ENCODE results near the gene RPRD2.

DNA sequence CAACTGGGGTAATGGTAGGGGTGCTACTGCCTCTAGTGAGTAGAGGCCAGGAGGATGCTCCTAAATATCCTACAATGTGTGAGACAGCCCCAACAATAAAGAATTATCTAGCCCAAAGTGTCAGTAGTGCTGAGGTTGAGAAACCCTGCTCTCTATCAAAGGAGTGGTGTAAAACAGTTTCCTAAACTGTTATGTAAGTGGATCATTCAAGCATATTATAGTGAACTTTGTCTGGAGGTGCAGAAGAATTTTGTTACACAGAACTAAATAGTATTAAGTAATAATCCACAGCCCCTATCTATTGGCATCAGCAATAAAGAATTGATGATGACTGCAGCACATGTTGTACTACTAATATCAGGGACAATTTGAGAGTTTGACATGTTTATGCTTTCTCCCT is 103.0 kb downstream of the RPRD2 start:
- TF ChIP-seq EZH2phosphoT487 (IDR thresholded peaks at IDR 0.05; ENCODE audit: borderline replicate concordance, low read length) (no peak), EZH2 (IDR thresholded peaks at IDR 0.05; ENCODE audit: low read length, unreplicated experiment) (no peak)
- TF ChIP-seq, protein P1, sequence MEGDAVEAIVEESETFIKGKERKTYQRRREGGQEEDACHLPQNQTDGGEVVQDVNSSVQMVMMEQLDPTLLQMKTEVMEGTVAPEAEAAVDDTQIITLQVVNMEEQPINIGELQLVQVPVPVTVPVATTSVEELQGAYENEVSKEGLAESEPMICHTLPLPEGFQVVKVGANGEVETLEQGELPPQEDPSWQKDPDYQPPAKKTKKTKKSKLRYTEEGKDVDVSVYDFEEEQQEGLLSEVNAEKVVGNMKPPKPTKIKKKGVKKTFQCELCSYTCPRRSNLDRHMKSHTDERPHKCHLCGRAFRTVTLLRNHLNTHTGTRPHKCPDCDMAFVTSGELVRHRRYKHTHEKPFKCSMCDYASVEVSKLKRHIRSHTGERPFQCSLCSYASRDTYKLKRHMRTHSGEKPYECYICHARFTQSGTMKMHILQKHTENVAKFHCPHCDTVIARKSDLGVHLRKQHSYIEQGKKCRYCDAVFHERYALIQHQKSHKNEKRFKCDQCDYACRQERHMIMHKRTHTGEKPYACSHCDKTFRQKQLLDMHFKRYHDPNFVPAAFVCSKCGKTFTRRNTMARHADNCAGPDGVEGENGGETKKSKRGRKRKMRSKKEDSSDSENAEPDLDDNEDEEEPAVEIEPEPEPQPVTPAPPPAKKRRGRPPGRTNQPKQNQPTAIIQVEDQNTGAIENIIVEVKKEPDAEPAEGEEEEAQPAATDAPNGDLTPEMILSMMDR (conservative IDR thresholded peaks at IDR 0.05; ENCODE audit: low read depth, low read length): no peak
